Sigmoid colon (tissue), 4 donors: Measurements from ENCODE around the gene KASH5.

Experiments
- CTCF ChIP-seq, 4 experiments: fragments of 450-650 bp in 3 of 4; fragments of 200-600 bp in 1 of 4; IDR thresholded peaks; one replicate each; pipeline ENCODE4 v1.5.1; 2016 to 2019; ENCODE audit warnings: antibody characterized with exemption in 4 of 4, mild to moderate bottlenecking in 3 of 4, moderate library complexity in 2 of 4
- EP300 ChIP-seq, 4 donors: sonication (generic); formaldehyde crosslinking; IDR thresholded peaks; one replicate each; pipeline ENCODE4 v1.6.1; 2017; ENCODE audit warnings: antibody characterized with exemption in 4 of 4
- POLR2A ChIP-seq, 2 donors: fragments of 450-650 bp; IDR thresholded peaks; one replicate each; pipeline ENCODE4 v1.6.1; 2016; ENCODE audit warnings: antibody characterized with exemption in 2 of 2, mild to moderate bottlenecking in 2 of 2, moderate library complexity in 2 of 2

- TF ChIP-seq EP300 (IDR thresholded peaks at IDR 0.05) (no peak), CTCF (IDR thresholded peaks at IDR 0.05) (no peak), POLR2A (IDR thresholded peaks at IDR 0.05) (no peak)
Observed at GRCh38 chr19:49423071-49423984, 35.3 kb downstream of the KASH5 start, which contains the start of gene PTH2.
